NCI-H2227 (cell line): ENCODE measurements around the gene FSIP1.
A peak's percentile ranks its signal among the peaks of the same experiment; 100 is the strongest.

Experiments used
- DNase-seq: peaks from one replicate; lab custom pipeline; 2025; ENCODE audit not compliant: unreplicated experiment; lab: John Stamatoyannopoulos, UW

Gene FSIP1

GRCh38 chr15:39767921-39768320 is 14.7 kb downstream of the FSIP1 start:
- no peak for DNase-seq

GRCh38 chr15:39761006-39761405 is 21.6 kb downstream of the FSIP1 start:
- DNase-seq, result no peak

GRCh38 chr15:39756806-39757522 is 25.7 kb downstream of the FSIP1 start:
- peak; percentile 69 for DNase-seq

GRCh38 chr15:39752991-39753390 is 29.6 kb downstream of the FSIP1 start:
- no peak for DNase-seq

GRCh38 chr15:39752246-39752645 is 30.4 kb downstream of the FSIP1 start:
- no peak for DNase-seq

GRCh38 chr15:39748276-39748675 is 34.4 kb downstream of the FSIP1 start:
- DNase-seq, result no peak

- DNase-seq, result no peak
These were observed 35.3 kb downstream of the FSIP1 start for GRCh38 chr15:39747326-39747725.

- DNase-seq, result no peak
These were observed 35.8 kb downstream of the FSIP1 start for GRCh38 chr15:39746714-39747276.

- DNase-seq, result no peak
These were observed 36.5 kb downstream of the FSIP1 start for GRCh38 chr15:39746176-39746575.

- no peak for DNase-seq
These were observed 37.2 kb downstream of the FSIP1 start for GRCh38 chr15:39745415-39745814.

- no peak for DNase-seq
These were observed 38.1 kb downstream of the FSIP1 start for GRCh38 chr15:39744334-39745103.

- DNase-seq, result no peak
These were observed 39.0 kb downstream of the FSIP1 start for GRCh38 chr15:39743611-39744010.

- no peak for DNase-seq
These were observed 41.4 kb downstream of the FSIP1 start for GRCh38 chr15:39741258-39741657.

GRCh38 chr15:39738998-39739397 is 43.6 kb downstream of the FSIP1 start:
- no peak for DNase-seq

- no peak for DNase-seq
These were observed 45.5 kb downstream of the FSIP1 start for GRCh38 chr15:39737196-39737550.

GRCh38 chr15:39736412-39737195 is 46.0 kb downstream of the FSIP1 start:
- DNase-seq, result no peak

GRCh38 chr15:39735120-39735717 is 47.4 kb downstream of the FSIP1 start:
- no peak for DNase-seq

- no peak for DNase-seq
These were observed 51.4 kb downstream of the FSIP1 start for GRCh38 chr15:39731266-39731665.

GRCh38 chr15:39730552-39730951 is 52.1 kb downstream of the FSIP1 start:
- no peak for DNase-seq

- DNase-seq, result no peak
These were observed 53.1 kb downstream of the FSIP1 start for GRCh38 chr15:39729500-39729899.

GRCh38 chr15:39728845-39729244 is 53.8 kb downstream of the FSIP1 start:
- DNase-seq, result no peak
